GM12878 (cell line): ENCODE results near the gene DYNC1I2. TPM values are rescaled to one million over a fixed set of nuclear protein-coding genes. Genes with fewer than 3 reads are reported as not detected.

Experiments
- ATAC-seq: fragments of 200-7000 bp; cut with Tn5 transposase; 3 replicates; pipeline ENCODE4 v1.9.1; 2020; ENCODE audit warnings: mild to moderate bottlenecking, moderate library complexity
- BruUV-seq: library from RNA; stranded (reverse); fragments of 400-500 nt; replicated peaks from 2 replicates; lab custom pipeline; 2021; lab: Mats Ljungman, UMichigan
- CTCF ChIA-PET: fragments of 300-600 bp; sonication (Branson Sonifier 250); formaldehyde crosslinking; extraction: SDS; loops from one replicate; lab custom pipeline; 2021; ENCODE audit warnings: inconsistent platforms; lab: Yijun Ruan, JAX
- POLR2A ChIA-PET: fragments of 350-600 bp; formaldehyde crosslinking; extraction: SDS; loops from one replicate; lab custom pipeline; 2021; ENCODE audit warnings: inconsistent platforms; lab: Charles Lee
- RAD21 ChIA-PET: fragments of 300-600 bp; sonication (Branson Sonifier 250); formaldehyde crosslinking; loops from one replicate; lab custom pipeline; 2023; ENCODE audit warnings: antibody characterized with exemption; ENCODE audit not compliant: unreplicated experiment; lab: Charles Lee
- SMC1A ChIA-PET: fragments of 300-600 bp; sonication (Branson Sonifier 250); formaldehyde crosslinking; loops from one replicate; lab custom pipeline; 2023; ENCODE audit not compliant: unreplicated experiment, uncharacterized antibody; lab: Charles Lee
- DNase-seq: peaks from one replicate; pipeline ENCODE4 v3.0.0-alpha.2; 2011; ENCODE audit warnings: low read depth, low spot score
- FAIRE-seq: peaks from 3 replicates; lab custom pipeline; 2011; peaks lifted over from hg19 to GRCh38; lab: Jason Lieb, UNC
- H2AFZ ChIP-seq: 2 replicates; pipeline ENCODE4 v1.6.0; 2011; ENCODE audit warnings: low read depth, low read length, control low read depth; ENCODE audit not compliant: control insufficient read depth
- H3K27ac ChIP-seq: 2 replicates; pipeline ENCODE4 v1.5.1; 2011; ENCODE audit warnings: control low read depth; ENCODE audit not compliant: control insufficient read depth, insufficient read depth
- H3K27me3 ChIP-seq, 2 experiments: replicated peaks in 1 of 2; 2 replicates each; pipeline versions ENCODE4 v1.6.0 to v1.6.1; 2011; ENCODE audit warnings: low read length in 1 of 2; ENCODE audit not compliant: control insufficient read depth in 2 of 2, insufficient read depth in 2 of 2
- H3K36me3 ChIP-seq, 2 experiments: 2 replicates each; pipeline ENCODE4 v1.5.1; 2011; ENCODE audit warnings: low read length in 1 of 2; ENCODE audit not compliant: control insufficient read depth in 2 of 2, insufficient read depth in 2 of 2
- H3K4me1 ChIP-seq: 2 replicates; pipeline ENCODE4 v1.6.1; 2011; ENCODE audit warnings: mild to moderate bottlenecking, low read length, moderate library complexity, mixed read lengths; ENCODE audit not compliant: control insufficient read depth, insufficient read depth
- H3K4me2 ChIP-seq: 2 replicates; pipeline ENCODE4 v1.6.0; 2011; ENCODE audit warnings: control low read depth; ENCODE audit not compliant: control insufficient read depth, insufficient read depth
- H3K4me3 ChIP-seq: fragments of 200-600 bp; sonication (generic); 2 replicates; pipeline ENCODE4 v1.5.1; 2016
- H3K79me2 ChIP-seq: 2 replicates; pipeline ENCODE4 v1.6.0; 2011; ENCODE audit warnings: low read length; ENCODE audit not compliant: control insufficient read depth, insufficient read depth
- H3K9ac ChIP-seq: 2 replicates; pipeline ENCODE4 v1.8.0; 2011; ENCODE audit warnings: low read length, control low read depth, mixed read lengths; ENCODE audit not compliant: control insufficient read depth, insufficient read depth
- H3K9me3 ChIP-seq: replicated peaks from 3 replicates; pipeline ENCODE4 v1.5.1; 2011; ENCODE audit warnings: mild to moderate bottlenecking, low read length; ENCODE audit not compliant: control insufficient read depth, insufficient read depth
- H4K20me1 ChIP-seq: 2 replicates; pipeline ENCODE4 v1.6.0; 2011; ENCODE audit not compliant: control insufficient read depth, insufficient read depth
- EZH2 ChIP-seq: IDR thresholded peaks from 2 replicates; pipeline ENCODE4 v1.6.1; 2012; ENCODE audit warnings: low read depth, mild to moderate bottlenecking, control low read depth, inconsistent platforms, low read length, borderline replicate concordance; ENCODE audit not compliant: control insufficient read depth
- KAT2A ChIP-seq: conservative IDR thresholded peaks from 2 replicates; pipeline ENCODE4 v1.6.1; 2011; ENCODE audit warnings: low read depth, low read length; ENCODE audit not compliant: control insufficient read depth
- WGBS: methylation state at CpG from one replicate; pipeline ENCODE4 v1.1.6; 2016; ENCODE audit warnings: low lambda C conversion rate; ENCODE audit not compliant: insufficient replicate concordance, insufficient coverage; ENCODE audit errors: missing lambda C conversion rate; 5-methylcytosine and 5-hydroxymethylcytosine counted together
- in situ Hi-C: fragments of 300-500 bp; cut with MboI; formaldehyde crosslinking; loops from 9 replicates; pipeline ENCODE4 v1.14.3; 2018; ENCODE audit warnings: mixed read lengths
- intact Hi-C: fragments of 100-400 bp; cut with micrococcal nuclease; formaldehyde crosslinking; loops from one replicate; pipeline ENCODE4 v1.14.2; 2022; ENCODE audit not compliant: unreplicated experiment
- polyA plus RNA-seq, 11 experiments: library from polyadenylated mRNA; depleted of rRNA in 4 of 11; unstranded in 6 of 11; stranded (reverse) in 5 of 11; fragments of >200 nt; fragmentation: Nextera tagmentation in 4 of 11; fragmentation: Illumina TruSeq in 1 of 11; extraction: Ambion mirVana in 4 of 11; extraction: Trizol in 1 of 11; gene quantifications; 1 replicate in 1 of 11; 2 replicates in 10 of 11; pipeline versions ENCODE4 v1.2.1 to v1.2.3, GENCODE V29; 2011 to 2016; ENCODE audit warnings: inconsistent platforms in 2 of 11, missing spikeins in 2 of 11, low read depth in 1 of 11
- total RNA-seq, 4 experiments: library from RNA; depleted of rRNA in 3 of 4; stranded (reverse); fragments of >200 nt in 3 of 4; fragmentation: Illumina TruSeq in 1 of 4; extraction: Trizol in 1 of 4; gene quantifications; 2 replicates each; pipeline versions ENCODE4 v1.2.1 to v1.2.3, GENCODE V29; 2013 to 2021

Gene DYNC1I2
- total and polyA plus RNA-seq, 10 of the 15 experiments (the other 5 are each of a cell fraction or from before 2014, with no cell fraction given), result 39.9 to 113 (median 53.5) TPM

DNA sequence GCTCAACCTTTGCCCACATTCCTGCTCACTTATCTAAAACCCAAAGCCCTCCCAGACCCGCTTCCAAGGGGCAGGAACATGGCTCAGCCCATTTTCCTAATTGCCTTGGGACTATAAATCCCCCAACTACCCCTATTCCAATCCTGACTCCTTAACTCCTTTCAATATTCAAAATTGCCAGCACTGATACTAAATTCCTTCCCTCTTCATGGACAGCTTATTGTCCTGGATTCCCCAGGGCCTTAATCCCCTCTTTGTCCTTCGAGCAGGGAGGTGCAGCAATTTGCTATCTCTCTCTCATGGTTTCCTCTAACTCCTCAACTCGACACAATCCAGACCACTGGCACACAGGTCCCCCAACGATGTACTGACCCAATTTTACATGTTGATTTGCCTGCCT, 107.6 kb downstream of the DYNC1I2 start:
- RAD21 ChIA-PET, result no interaction called here
- SMC1A ChIA-PET, result no interaction called here
- POLR2A ChIA-PET, result interaction anchor here (0.7 kb wide), 1 partner anchor 200 kb away, joined by 4 read pairs; no protein-coding TSS in a partner anchor
- H3K9ac ChIP-seq, result no peak overlapping the region
- no peaks in the 10 kb centered on the region for H3K4me1 ChIP-seq
- ATAC-seq, result no peak
- peaks cover 4 to 18% of the 10 kb centered on the region in 2 experiments for H3K36me3 ChIP-seq
- CTCF ChIA-PET, result interaction anchor here (0.7 kb wide), 1 partner anchor 108 kb away, joined by 3 read pairs; no protein-coding TSS in a partner anchor
- no peak overlapping the region for H3K4me2 ChIP-seq
- no peak overlapping the region for H2AFZ ChIP-seq
- H3K79me2 ChIP-seq, result no peaks in the 10 kb centered on the region
- no peak for FAIRE-seq
- in situ Hi-C loops, result no loop called here
- no peak for DNase-seq
- H3K4me3 ChIP-seq, result no peak overlapping the region
- H3K27ac ChIP-seq, result no peak overlapping the region
- TF ChIP-seq KAT2A (no peak), EZH2 (no peak)
- 75% methylated on average over 4 of the region's 4 CpGs for WGBS
- intact Hi-C loops, result no loop called here
- H3K9me3 ChIP-seq, result no peaks in the 10 kb centered on the region
- BruUV-seq, result no TSS peak
- no peaks in the 10 kb centered on the region; a peak in 1 of 4 replicates for H3K27me3 ChIP-seq
- H4K20me1 ChIP-seq, result no peaks in the 10 kb centered on the region

Other genes starting within 250 kb of the DYNC1I2 start
- gene CYBRD1, start 165.0 kb upstream of the DYNC1I2 start, total RNA-seq (2014; rRNA removed), result 25.3 and 34.8 TPM in 2 replicates
- 26.9 and 28.8 TPM in 2 replicates for gene CYBRD1, start 165.0 kb upstream of the DYNC1I2 start, total RNA-seq (2014; rRNA removed; fragmentation: Illumina TruSeq; extraction: Trizol)
- 33.0 and 34.8 TPM in 2 replicates for gene CYBRD1, start 165.0 kb upstream of the DYNC1I2 start, total RNA-seq (2021)
- 26.1 and 26.4 TPM in 2 replicates for gene CYBRD1, start 165.0 kb upstream of the DYNC1I2 start, polyA plus RNA-seq (2011; rRNA removed)
- gene CYBRD1, start 165.0 kb upstream of the DYNC1I2 start, polyA plus RNA-seq (2014; fragmentation: Illumina TruSeq; extraction: Trizol), result 30.4 and 40.2 TPM in 2 replicates
- gene CYBRD1, start 165.0 kb upstream of the DYNC1I2 start, polyA plus RNA-seq (2014; fragmentation: Nextera tagmentation; extraction: Ambion mirVana), result 10 to 100 TPM; 10.8 to 13.2 TPM
- gene CYBRD1, start 165.0 kb upstream of the DYNC1I2 start, polyA plus RNA-seq (2014; rRNA removed), result 24.2 and 31.9 TPM in 2 replicates
- gene CYBRD1, start 165.0 kb upstream of the DYNC1I2 start, polyA plus RNA-seq (2016; fragmentation: Nextera tagmentation; extraction: Ambion mirVana), result 10 to 100 TPM; 39.9 to 51.9 TPM
- gene SLC25A12, start 206.8 kb downstream of the DYNC1I2 start, total RNA-seq (2014; rRNA removed), result 33.4 and 37.9 TPM in 2 replicates
- 34.7 and 35.6 TPM in 2 replicates for gene SLC25A12, start 206.8 kb downstream of the DYNC1I2 start, total RNA-seq (2014; rRNA removed; fragmentation: Illumina TruSeq; extraction: Trizol)
- gene SLC25A12, start 206.8 kb downstream of the DYNC1I2 start, total RNA-seq (2021), result 28.1 and 31.0 TPM in 2 replicates
- 50.0 and 54.9 TPM in 2 replicates for gene SLC25A12, start 206.8 kb downstream of the DYNC1I2 start, polyA plus RNA-seq (2011; rRNA removed)
- 36.4 and 41.5 TPM in 2 replicates for gene SLC25A12, start 206.8 kb downstream of the DYNC1I2 start, polyA plus RNA-seq (2014; fragmentation: Illumina TruSeq; extraction: Trizol)
- gene SLC25A12, start 206.8 kb downstream of the DYNC1I2 start, polyA plus RNA-seq (2014; fragmentation: Nextera tagmentation; extraction: Ambion mirVana), result 10 to 100 TPM; 20.9 to 27.4 TPM
- 28.7 and 34.4 TPM in 2 replicates for gene SLC25A12, start 206.8 kb downstream of the DYNC1I2 start, polyA plus RNA-seq (2014; rRNA removed)
- gene SLC25A12, start 206.8 kb downstream of the DYNC1I2 start, polyA plus RNA-seq (2016; fragmentation: Nextera tagmentation; extraction: Ambion mirVana), result 10 to 100 TPM; 31.1 to 32.5 TPM
- 60.0 and 72.8 TPM in 2 replicates for gene HAT1, start 235.0 kb downstream of the DYNC1I2 start, total RNA-seq (2014; rRNA removed)
- gene HAT1, start 235.0 kb downstream of the DYNC1I2 start, total RNA-seq (2014; rRNA removed; fragmentation: Illumina TruSeq; extraction: Trizol), result 89.9 and 93.9 TPM in 2 replicates
- gene HAT1, start 235.0 kb downstream of the DYNC1I2 start, total RNA-seq (2021), result 65.2 and 66.9 TPM in 2 replicates
- gene HAT1, start 235.0 kb downstream of the DYNC1I2 start, polyA plus RNA-seq (2011; rRNA removed), result 125 and 202 TPM in 2 replicates
- 135 and 167 TPM in 2 replicates for gene HAT1, start 235.0 kb downstream of the DYNC1I2 start, polyA plus RNA-seq (2014; fragmentation: Illumina TruSeq; extraction: Trizol)
- gene HAT1, start 235.0 kb downstream of the DYNC1I2 start, polyA plus RNA-seq (2014; fragmentation: Nextera tagmentation; extraction: Ambion mirVana), result 100 to 1,000 TPM; 177 to 190 TPM
- 76.9 and 98.5 TPM in 2 replicates for gene HAT1, start 235.0 kb downstream of the DYNC1I2 start, polyA plus RNA-seq (2014; rRNA removed)
- gene HAT1, start 235.0 kb downstream of the DYNC1I2 start, polyA plus RNA-seq (2016; fragmentation: Nextera tagmentation; extraction: Ambion mirVana), result 100 to 1,000 TPM; 201 to 225 TPM